ENCODE measurements around the gene RADIL.

RADIL gene

DNA sequence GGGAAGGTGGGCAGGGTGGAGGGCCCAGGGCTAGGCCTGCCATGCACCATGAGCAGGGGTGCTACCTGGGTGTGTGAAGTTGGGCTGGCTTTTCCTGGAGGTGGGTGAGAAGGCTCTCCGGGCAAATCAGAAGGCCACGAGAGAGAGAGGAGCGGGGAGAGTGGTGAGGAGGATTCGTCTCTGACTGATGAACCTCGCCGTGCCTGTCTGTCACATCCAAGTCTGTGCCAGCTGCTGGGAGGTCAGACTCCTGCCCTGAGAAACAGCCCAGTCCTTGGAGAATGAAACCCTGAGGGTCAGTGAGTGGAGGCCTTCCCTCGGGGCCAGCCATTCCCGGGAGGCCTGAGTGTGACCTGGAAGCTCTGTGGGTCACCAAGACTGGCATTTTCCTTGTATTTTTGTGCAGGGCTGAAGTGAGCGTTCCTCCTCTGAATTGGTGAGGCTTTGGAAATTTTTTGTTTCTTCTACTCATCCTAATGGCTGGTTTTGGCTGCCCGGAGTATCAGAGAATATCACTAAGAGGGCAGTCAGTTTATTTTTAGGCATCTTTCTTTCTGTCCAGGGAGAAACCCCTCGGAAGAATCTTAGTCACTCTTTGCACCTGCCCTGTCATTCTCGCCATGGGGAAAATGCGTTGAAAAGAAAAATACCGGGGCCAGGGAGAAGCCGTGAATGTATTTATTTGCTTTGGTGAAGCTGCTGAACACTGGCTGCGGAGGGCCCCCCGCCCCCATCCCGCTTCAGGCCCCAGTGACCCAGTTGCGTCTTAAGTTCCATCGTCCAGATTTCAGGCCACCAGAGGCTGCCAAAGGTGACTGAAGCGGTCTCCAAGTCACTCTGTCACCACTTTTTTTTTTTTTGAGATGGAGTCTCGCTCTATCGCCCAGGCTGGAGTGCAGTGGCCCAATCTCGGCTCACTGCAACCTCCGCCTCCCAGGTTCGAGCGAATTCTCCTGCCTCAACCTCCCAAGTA lies 114.6 kb downstream of the RADIL start:
- H3K36me3 Mint-ChIP-seq, result no peaks in the 10 kb centered on the region
- peaks cover 12% of the 10 kb centered on the region for H3K4me1 Mint-ChIP-seq (ENCODE audit: low read depth)
- H3K4me3 Mint-ChIP-seq, result no peak overlapping the region
- H3K27ac Mint-ChIP-seq, result no peak overlapping the region
- H3K9me3 Mint-ChIP-seq (ENCODE audit: low read depth), result no peaks in the 10 kb centered on the region
- no peaks in the 10 kb centered on the region for H3K27me3 Mint-ChIP-seq

DNA sequence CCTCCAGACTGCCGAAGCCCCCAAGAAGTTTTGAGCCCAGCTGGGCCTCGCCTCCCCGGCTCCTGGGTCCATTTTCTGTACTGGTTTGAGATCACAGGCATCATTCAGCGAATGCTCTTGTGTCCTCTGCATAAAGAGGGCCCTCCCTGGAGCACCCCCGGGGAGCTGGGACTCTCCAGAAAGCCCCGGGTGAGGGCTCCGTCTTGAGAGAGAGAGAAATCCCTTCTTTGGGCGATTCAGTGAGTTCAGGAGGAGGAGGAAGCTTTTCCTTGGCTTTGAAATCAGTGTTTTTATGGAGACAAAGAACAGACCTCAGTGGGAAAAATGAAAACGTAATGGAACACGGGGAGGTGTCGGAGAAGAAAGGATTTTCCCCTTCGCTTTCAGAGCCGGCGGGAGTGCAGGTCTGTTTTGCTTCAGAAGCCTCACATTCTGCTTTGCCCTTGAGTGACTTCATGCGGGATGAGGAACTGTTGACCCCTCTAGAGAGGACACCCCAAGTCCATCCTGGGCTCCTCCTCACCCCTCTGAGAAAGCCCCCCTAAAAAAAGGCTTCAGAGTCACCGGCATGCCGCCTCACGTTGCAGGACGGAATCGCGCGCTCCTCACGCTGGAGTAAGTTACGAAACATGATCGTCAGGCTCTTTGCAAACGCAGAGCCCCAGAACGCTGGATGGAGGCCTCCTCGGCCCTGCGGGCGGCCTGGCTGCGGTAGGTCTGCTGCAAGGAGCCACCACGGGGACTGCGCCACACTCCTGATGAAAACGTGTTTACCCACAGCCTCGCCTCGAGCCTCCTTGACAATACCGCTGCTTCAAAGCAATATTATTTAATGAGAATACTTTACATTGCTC lies 116.6 kb downstream of the RADIL start:
- Mint-ChIP-seq H3K4me1 (ENCODE audit: low read depth) (peaks cover 5% of the 10 kb centered on the region), H3K9me3 (ENCODE audit: low read depth) (no peaks in the 10 kb centered on the region), H3K27me3 (no peaks in the 10 kb centered on the region), H3K36me3 (peaks cover 2% of the 10 kb centered on the region), H3K4me3 (no peak overlapping the region), H3K27ac (peak overlapping the region; percentile 16)

DNA sequence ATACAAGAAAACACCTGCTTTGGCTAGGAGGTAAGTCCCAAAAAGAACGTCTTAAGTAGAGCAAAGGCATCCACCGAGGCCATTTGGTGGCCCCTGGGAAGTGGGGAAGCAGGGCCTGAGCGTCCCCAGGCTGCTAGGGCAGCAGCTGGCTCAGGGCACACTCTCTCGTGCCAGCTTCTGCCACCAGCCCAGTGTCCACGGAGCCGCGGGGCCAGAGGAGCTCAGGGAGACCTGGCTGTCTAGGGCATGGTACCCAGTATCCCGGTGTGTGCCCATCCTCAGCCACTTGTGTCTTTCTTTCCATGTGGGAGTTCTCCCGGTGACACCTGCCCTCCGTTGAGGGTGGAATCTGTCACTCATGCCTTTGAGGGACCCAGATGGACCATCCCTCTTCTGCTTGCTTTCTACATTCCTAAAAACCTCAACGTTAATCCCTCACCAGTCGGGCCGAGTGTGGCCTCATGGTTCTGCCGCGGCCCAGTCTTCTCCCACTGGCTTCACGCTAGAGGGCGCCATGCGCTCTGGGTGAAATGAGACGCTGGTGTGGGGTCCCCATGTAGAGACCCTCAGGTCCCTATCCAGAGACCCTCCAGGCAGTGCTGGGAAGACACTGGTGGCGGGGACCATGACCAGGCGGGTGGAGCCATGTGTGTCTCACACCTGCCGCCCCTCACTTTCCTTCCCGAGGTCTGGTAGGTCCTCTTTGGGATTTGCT lies 117.6 kb downstream of the RADIL start:
- Mint-ChIP-seq H3K36me3 (peaks cover 2% of the 10 kb centered on the region), H3K4me3 (no peak overlapping the region), H3K9me3 (ENCODE audit: low read depth) (no peaks in the 10 kb centered on the region), H3K4me1 (ENCODE audit: low read depth) (peaks cover 5% of the 10 kb centered on the region), H3K27ac (no peak overlapping the region), H3K27me3 (no peaks in the 10 kb centered on the region)

DNA sequence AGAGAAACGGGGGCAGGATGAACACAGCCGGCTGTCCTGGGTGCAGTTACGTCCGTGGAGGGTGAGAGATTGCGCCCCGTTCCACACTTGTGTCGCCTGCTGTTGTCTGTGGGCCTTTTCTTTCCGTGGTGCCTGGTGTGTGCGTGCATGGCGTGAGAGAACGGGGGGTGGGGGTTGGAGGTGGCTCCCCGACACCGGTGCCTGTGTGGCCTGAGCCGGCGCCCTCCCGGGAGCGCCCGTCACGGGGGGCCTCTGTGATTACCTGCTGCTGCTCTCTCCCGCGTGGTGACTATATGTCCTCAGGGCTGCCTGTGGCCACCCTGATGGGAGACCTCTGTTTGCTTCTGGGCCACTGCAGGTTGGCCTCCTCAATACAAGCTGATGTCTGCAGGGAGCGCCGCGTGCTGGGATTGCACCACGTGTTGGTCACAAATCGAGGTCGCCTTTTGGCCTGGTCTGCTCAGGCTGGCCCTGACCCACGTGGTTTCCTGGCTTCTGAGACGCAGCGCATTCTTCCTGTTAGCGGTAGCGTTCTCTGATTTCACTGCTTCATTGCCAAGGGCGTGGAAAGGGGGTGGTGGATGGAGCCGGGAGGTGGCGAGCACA lies 119.0 kb downstream of the RADIL start:
- Mint-ChIP-seq H3K27ac (no peak overlapping the region), H3K4me1 (ENCODE audit: low read depth) (no peaks in the 10 kb centered on the region), H3K4me3 (no peak overlapping the region)

DNA sequence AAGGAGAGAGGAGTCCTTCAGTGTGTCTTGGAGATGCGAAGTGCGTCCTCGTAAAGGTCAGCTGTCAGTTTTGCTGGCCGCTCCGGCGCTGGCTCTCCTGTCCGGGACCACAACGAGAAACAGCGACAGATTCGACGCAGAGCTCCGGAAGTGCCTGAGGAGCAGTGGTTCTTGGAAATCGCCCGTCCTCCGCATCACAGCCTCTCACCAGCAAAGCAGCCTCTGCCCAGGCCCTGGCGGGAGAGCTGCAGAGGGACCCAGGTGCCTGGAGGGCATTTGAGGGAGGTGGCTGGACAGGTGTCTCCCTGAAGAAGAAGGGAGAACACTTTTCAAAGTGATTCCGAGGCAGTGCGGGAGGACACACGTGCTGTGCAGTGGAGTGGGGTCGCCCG lies 119.7 kb downstream of the RADIL start:
- H3K27ac Mint-ChIP-seq, result no peak overlapping the region
- peaks cover 2% of the 10 kb centered on the region for H3K36me3 Mint-ChIP-seq

More for the DNA sequence above, 119.0 kb downstream of the RADIL start:
- H3K36me3 Mint-ChIP-seq, result peaks cover 2% of the 10 kb centered on the region
- H3K27me3 Mint-ChIP-seq, result no peaks in the 10 kb centered on the region
- H3K9me3 Mint-ChIP-seq (ENCODE audit: low read depth), result no peaks in the 10 kb centered on the region

DNA sequence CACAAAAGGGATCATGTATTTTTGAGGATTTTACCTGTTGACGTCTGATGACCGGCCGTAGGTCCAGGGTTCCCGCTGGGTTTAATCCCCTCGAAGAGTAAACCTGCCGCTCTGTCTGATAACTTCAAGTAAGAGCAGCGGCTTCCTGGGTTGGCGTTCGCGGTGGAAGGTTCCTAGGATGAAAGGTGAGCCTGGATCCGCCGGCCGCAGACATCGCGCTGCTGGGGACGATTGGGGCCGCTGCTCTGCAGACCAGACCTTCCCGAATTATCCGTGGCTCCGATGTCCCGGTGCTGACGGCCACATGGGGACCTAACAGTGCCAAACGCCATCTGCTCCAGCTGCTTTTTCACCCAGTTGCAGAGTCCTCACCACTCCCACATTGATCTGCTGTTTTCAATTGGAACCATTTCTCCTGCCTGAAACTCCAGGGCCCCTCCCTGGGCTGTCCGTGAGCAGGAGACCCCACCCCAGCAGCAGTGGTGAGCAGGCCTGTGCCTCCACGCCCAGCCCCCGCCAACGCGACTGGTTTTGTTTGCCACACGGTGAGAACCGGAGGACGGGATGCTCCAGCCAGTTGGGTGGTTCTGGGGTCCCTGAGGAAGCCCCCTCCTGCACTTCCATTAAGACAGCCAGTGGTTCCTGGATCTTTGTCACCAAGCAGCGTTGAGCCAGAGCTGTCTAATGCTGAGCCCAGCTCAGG lies 120.3 kb downstream of the RADIL start:
- no peak overlapping the region for H3K4me3 Mint-ChIP-seq
- peaks cover 2% of the 10 kb centered on the region for H3K36me3 Mint-ChIP-seq
- H3K4me1 Mint-ChIP-seq (ENCODE audit: low read depth), result no peaks in the 10 kb centered on the region
- H3K27ac Mint-ChIP-seq, result no peak overlapping the region
- no peaks in the 10 kb centered on the region for H3K27me3 Mint-ChIP-seq
- no peaks in the 10 kb centered on the region for H3K9me3 Mint-ChIP-seq (ENCODE audit: low read depth)

More for the DNA sequence above, 119.7 kb downstream of the RADIL start:
- Mint-ChIP-seq H3K9me3 (ENCODE audit: low read depth) (no peaks in the 10 kb centered on the region), H3K27me3 (no peaks in the 10 kb centered on the region), H3K4me1 (ENCODE audit: low read depth) (no peaks in the 10 kb centered on the region), H3K4me3 (no peak overlapping the region)

DNA sequence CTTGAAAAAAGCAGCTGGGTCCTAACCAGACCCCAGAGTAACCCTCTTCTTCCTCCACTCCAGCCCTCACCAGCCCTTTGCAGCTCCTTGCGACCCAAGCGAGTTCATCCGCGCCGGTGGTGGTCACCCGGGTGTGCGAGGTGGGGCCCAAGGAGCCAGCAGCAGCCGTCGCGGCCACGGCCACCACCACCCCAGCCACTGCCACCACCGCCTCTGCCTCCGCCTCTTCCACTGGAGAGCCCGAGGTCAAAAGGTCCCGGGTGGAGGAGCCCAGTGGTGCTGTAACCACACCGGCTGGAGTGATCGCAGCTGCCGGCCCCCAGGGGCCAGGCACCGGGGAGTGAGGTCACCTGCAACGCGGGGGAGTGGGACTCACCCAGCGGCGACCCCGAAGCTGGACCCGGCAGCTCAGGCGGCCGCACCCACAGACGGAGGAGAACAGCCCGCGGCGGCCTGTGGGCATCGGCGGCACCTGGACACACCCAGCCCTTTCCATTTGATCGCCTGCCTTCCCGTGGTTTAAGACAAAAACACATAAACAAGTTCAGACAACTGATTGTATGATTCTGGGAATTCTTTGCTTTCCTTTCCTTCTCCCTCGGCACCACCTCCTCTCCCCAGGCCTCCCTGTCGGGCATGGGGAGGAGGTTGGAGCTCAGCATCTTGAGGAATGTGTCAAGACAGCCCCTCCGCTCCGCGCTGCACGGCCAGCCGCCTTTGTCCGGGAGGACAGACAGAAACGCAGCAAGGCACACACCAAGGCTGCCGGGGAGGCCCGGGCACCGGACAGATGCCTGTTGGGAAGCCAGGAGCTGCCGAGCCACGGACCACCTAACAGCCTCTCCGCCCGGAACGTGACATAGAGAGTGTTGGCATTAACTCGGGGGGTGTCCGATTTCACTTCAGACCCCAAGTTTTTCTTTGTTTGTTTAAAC lies 121.1 kb downstream of the RADIL start:
- H3K27me3 Mint-ChIP-seq, result no peaks in the 10 kb centered on the region
- no peak overlapping the region for H3K27ac Mint-ChIP-seq
- peaks cover 2% of the 10 kb centered on the region for H3K36me3 Mint-ChIP-seq
- H3K9me3 Mint-ChIP-seq (ENCODE audit: low read depth), result no peaks in the 10 kb centered on the region
- H3K4me3 Mint-ChIP-seq, result no peak overlapping the region
- no peaks in the 10 kb centered on the region for H3K4me1 Mint-ChIP-seq (ENCODE audit: low read depth)

DNA sequence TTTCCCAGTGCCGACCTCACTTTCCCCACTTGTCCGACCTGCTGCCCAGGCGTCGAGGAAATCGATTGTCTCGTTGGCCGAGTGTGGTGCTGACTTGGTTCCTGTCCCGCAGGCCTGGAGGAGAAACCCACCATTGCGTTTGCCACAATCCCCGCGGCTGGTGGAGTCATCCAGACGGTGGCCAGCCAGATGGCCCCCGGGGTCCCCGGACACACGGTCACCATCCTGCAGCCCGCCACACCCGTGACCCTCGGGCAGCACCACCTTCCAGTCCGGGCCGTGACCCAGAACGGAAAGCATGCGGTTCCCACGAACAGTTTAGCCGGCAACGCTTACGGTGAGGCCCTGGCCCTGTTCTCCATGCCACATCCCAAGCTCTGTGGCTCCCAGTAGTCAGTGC lies 122.6 kb downstream of the RADIL start:
- H3K27ac Mint-ChIP-seq, result no peak overlapping the region
- peaks cover 2% of the 10 kb centered on the region for H3K36me3 Mint-ChIP-seq

DNA sequence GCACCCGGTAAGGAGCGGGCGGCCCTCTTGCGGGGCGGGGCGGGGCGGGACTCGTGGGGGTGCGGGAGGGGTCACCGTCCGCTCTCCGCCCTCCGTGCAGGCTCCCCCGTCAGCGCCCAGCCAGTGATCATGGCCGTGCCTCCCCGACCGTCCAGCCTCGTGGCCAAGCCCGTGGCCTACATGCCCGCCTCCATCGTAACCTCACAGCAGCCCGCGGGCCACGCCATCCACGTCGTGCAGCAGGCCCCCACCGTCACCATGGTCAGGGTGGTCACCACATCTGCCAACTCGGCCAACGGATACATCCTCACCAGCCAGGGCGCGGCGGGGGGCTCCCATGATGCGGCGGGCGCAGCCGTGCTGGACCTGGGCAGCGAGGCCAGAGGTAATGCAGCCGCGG lies 124.3 kb downstream of the RADIL start:
- Mint-ChIP-seq H3K4me1 (ENCODE audit: low read depth) (no peaks in the 10 kb centered on the region), H3K4me3 (no peak overlapping the region), H3K27ac (no peak overlapping the region), H3K9me3 (ENCODE audit: low read depth) (no peaks in the 10 kb centered on the region), H3K27me3 (no peaks in the 10 kb centered on the region), H3K36me3 (peaks cover 2% of the 10 kb centered on the region)

More for the DNA sequence above, 122.6 kb downstream of the RADIL start:
- Mint-ChIP-seq H3K27me3 (no peaks in the 10 kb centered on the region), H3K4me3 (no peak overlapping the region), H3K9me3 (ENCODE audit: low read depth) (no peaks in the 10 kb centered on the region), H3K4me1 (ENCODE audit: low read depth) (no peaks in the 10 kb centered on the region)

DNA sequence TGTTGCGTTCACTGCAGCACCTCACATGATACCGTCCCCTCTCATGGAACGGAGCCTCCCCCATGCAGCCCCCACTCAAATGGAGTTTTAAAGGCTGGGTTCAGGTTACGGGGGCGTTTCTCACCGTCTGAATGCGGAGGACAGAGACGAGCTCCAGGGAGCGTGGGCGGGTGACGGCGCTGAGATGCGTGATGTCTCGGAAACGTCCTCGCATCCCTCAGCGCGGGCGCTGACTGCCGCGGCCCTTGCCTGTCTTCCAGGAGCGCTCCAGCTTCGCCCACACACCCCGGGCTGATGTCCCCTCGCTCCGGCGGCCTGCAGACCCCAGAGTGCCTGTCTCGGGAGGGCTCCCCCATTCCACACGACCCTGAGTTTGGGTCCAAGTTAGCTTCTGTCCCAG lies 124.7 kb downstream of the RADIL start:
- H3K9me3 Mint-ChIP-seq (ENCODE audit: low read depth), result no peaks in the 10 kb centered on the region
- no peak overlapping the region for H3K4me3 Mint-ChIP-seq
- peaks cover 2% of the 10 kb centered on the region for H3K36me3 Mint-ChIP-seq
- H3K4me1 Mint-ChIP-seq (ENCODE audit: low read depth), result peaks cover 1% of the 10 kb centered on the region
- no peaks in the 10 kb centered on the region for H3K27me3 Mint-ChIP-seq
- no peak overlapping the region for H3K27ac Mint-ChIP-seq

DNA sequence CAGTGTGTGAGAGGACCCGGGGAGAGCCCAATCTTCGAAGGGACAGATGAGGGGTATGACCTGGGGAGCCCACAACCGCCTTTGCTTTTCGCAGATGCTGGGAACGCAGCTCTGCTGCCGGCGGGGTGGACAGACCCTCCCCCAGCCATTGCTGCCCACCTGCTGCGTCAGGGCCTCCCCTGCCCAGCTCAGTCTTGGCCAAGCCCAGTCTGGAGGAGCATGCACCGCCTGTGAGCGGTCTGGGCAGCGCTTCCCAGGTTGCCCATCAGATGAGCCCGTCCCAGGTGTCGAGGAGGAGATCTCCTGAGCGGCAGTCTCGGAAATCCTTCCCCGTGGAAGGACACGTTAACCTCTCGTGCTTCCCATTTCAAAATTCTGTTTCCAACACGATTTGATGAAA lies 125.4 kb downstream of the RADIL start:
- Mint-ChIP-seq H3K27me3 (no peaks in the 10 kb centered on the region), H3K9me3 (ENCODE audit: low read depth) (no peaks in the 10 kb centered on the region), H3K4me1 (ENCODE audit: low read depth) (peaks cover 7% of the 10 kb centered on the region), H3K27ac (no peak overlapping the region), H3K36me3 (peaks cover 2% of the 10 kb centered on the region), H3K4me3 (no peak overlapping the region)

DNA sequence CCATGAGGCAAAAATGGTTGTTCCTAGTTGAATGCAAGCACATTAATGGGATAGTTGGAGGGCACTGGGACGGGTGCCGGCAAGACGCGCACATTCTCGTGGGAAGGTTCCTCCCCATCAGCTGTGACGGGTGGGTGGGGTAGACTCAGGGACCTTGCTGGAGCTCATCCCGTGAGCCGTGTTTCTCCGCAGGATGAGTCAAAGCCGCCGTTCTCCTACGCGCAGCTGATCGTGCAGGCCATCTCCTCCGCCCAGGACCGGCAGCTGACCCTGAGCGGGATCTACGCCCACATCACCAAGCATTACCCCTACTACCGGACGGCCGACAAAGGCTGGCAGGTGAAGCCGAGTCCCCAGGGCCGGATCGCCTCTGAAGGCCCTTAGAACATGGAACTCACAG lies 128.5 kb downstream of the RADIL start:
- Mint-ChIP-seq H3K27me3 (no peaks in the 10 kb centered on the region), H3K4me1 (ENCODE audit: low read depth) (peaks cover 11% of the 10 kb centered on the region), H3K36me3 (no peaks in the 10 kb centered on the region), H3K27ac (no peak overlapping the region), H3K9me3 (ENCODE audit: low read depth) (no peaks in the 10 kb centered on the region), H3K4me3 (no peak overlapping the region)

DNA sequence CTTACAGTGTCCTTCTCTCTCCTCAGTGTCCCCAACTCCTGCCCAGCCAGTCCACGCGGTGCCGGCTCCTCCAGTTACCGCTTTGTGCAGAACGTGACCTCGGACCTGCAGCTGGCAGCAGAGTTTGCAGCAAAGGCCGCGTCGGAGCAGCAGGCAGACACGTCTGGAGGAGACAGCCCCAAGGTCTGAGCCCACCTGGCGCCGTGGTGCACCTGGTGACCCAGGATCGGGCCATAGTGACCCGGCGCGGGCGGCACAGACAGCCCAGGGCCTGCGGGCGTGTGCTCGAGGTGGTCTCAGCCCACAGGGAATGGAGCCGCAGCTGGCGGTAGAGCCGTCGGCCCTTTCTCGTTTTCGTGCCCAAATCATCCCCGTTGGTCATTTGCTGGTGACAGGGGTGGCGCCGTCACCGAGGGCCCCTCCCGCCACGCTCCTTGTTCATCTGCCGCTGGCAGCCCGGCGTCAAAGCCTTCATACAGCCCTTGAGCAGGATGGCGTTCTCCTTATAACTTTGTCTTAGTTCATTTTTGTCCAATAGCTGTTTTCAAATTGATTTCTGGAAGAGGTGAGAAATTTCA lies 129.0 kb downstream of the RADIL start:
- H3K9me3 Mint-ChIP-seq (ENCODE audit: low read depth), result no peaks in the 10 kb centered on the region
- no peak overlapping the region for H3K27ac Mint-ChIP-seq
- no peak overlapping the region for H3K4me3 Mint-ChIP-seq
- H3K27me3 Mint-ChIP-seq, result no peaks in the 10 kb centered on the region
- H3K36me3 Mint-ChIP-seq, result no peaks in the 10 kb centered on the region
- peaks cover 11% of the 10 kb centered on the region for H3K4me1 Mint-ChIP-seq (ENCODE audit: low read depth)

Data from activated naive CD8-positive, alpha-beta T cell (primary cell).